NCI-H2196 treated with DMSO at 0.1 percent for 48 hours (cell line): ENCODE measurements around the gene DLAT.
"Not testable (repeated sequence)": the region's sequence is repeated elsewhere in the genome, so short reads cannot be mapped to it uniquely, and the experiment has no call there.

Experiments used
- DNase-seq: peaks from one replicate; lab custom pipeline; 2025; ENCODE audit not compliant: unreplicated experiment; lab: John Stamatoyannopoulos, UW

The DLAT gene

GRCh38 chr11:112048256-112048655, 23.0 kb downstream of the DLAT start:
- DNase-seq, result not testable (repeated sequence)

- DNase-seq, result no peak
Observed at GRCh38 chr11:112049777-112050176, 24.6 kb downstream of the DLAT start.

- no peak for DNase-seq
Observed at GRCh38 chr11:112050721-112051120, 25.5 kb downstream of the DLAT start.

DNA sequence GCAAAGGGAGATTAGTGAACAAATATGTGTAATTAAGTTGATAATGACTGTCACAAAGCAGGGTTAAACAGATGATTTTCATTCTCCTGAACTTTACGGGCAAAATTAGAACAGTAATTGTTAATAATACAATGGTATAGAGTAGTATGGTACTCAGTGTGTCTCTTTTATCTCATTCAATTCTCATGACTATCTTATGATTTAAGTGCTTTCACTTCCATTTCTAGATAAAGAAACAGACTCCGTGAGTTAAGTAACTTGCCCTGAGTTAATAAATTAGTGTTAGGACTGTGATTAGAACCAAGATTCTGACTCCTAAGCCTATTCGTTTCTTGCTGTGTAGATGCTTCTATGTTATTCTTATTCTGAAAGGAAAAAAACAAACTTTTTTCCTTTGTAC, 26.6 kb downstream of the DLAT start:
- DNase-seq, result no peak

DNA sequence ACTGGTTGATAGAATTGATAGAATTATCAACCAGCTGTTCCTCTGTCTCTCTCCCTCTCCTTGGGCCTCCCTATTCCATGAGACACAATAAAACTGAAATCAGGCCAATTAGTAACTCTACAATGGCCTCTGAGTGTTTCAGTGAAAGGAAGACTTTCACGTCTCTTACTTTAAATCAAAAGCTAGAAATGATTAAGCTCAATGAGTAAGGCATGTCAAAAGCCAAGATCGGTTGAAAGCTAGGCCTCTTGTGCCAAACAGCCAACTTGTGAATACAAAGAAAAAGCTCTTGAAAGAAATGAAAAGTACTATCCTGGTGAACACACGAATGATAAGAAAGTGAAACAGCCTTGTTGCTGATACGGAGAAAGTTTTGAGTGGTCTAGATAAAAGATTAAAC, 32.0 kb downstream of the DLAT start:
- no peak for DNase-seq

GRCh38 chr11:112058103-112058502, 32.9 kb downstream of the DLAT start:
- no peak for DNase-seq

DNA sequence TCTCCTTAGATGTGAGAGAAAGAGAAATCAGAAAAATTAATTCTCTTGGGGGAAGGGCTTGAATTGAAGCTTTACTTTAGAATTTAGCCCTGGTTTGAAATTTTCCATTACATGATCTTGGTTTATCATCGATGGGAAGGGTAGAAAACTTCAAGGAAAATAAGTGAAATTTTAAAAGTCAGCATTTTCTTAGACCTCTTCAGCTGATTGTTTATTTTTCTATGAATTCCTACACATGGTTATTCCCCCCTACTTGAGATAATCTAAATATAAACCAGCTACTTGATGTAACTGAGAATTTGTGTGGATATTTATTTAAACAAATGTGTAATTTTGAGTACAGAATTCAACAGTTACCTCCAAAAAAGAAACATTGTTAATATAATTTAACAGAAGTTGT, 37.7 kb downstream of the DLAT start:
- DNase-seq, result no peak

- peak; percentile 93 for DNase-seq
Observed at GRCh38 chr11:112073941-112074811, 49.0 kb downstream of the DLAT start, which contains the start of the genes NKAPD1 and PIH1D2. TSS of gene NKAPD1 (plus strand) at chr11:112074299. CDS start at chr11:112075575, 1,276 bp downstream. TSS of gene PIH1D2 (minus strand) at chr11:112074017. CDS start at chr11:112073174, 843 bp downstream.

DNA sequence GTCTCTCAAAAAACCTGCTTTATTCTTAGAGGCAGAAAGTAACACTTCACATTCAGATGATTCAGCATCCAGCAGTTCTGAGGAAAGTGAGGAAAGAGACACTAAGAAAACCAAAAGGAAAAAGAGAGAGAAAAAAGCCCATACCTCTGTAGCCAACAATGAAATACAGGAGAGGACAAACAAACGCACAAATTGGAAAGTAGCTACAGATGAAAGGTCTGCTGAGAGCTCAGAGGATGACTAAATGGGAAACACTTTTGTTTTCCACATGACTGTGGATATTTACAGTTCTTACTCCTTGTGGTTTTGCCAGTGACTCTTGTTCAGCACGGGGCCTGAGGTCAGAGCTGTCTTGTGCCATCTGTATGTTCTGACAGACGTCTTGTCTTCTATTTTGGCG, 57.5 kb downstream of the DLAT start:
- DNase-seq, result no peak

DNA sequence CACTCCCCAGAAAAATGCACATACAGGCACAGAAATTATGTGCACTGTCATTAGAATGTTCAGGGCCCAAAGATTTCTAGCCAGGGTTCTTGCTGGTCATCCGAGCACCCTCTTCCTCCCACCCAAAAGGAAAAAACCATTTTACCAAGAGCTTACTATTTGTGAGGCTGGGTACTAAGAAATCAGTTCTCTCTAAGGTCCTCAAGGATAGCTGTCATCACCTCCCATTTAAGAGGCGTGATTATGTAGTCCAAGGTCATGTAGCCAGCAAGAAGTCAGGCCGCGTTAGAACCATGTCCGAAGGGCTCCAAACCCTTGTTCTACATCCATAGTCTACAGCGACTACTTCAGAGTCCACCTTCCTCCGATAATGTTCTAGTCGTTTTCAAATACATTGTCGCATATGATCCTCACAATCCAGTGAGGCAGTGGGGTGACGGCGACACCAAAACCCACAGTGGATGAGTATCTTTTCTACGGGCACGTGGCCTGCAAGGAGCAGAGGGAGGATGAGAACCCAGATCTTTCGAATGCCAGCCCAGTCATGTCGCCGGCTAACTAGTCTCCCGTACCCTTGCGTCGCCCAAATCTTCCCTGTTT, 60.7 kb downstream of the DLAT start:
- DNase-seq, result no peak

GRCh38 chr11:112086422-112087191, 61.4 kb downstream of the DLAT start, which contains the start of the genes SDHD and TIMM8B:
TSS of gene SDHD (plus strand) at chr11:112086873. CDS start at chr11:112086908, 35 bp downstream.
TSS of gene TIMM8B (minus strand) at chr11:112086756. CDS start at chr11:112086723, 33 bp downstream.
- peak; percentile 95 for DNase-seq

- DNase-seq, result no peak
Observed at GRCh38 chr11:112087212-112087611, 62.0 kb downstream of the DLAT start.

DNA sequence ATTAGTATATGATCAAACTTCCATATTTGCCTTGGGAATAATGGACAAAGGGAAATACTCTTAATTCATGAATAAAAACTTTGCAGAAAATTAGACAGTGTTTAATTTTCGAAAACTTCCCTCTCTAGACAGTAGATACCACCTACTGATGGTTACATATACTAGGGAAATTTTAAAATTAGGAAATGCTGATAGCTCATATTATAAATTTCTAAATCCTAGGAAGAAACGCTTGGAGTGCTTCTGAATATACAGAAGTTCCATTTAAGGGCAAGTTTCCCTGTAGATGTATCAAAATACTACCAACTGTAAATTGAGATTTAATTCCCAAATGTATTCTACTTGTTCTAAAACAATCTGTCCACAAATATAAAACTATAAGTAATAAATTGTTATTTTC, 70.1 kb downstream of the DLAT start:
- DNase-seq, result not testable (repeated sequence)

GRCh38 chr11:112096194-112096593, 71.0 kb downstream of the DLAT start:
- DNase-seq, result no peak

- DNase-seq, result no peak
Observed at GRCh38 chr11:112097734-112098528, 72.7 kb downstream of the DLAT start.

DNA sequence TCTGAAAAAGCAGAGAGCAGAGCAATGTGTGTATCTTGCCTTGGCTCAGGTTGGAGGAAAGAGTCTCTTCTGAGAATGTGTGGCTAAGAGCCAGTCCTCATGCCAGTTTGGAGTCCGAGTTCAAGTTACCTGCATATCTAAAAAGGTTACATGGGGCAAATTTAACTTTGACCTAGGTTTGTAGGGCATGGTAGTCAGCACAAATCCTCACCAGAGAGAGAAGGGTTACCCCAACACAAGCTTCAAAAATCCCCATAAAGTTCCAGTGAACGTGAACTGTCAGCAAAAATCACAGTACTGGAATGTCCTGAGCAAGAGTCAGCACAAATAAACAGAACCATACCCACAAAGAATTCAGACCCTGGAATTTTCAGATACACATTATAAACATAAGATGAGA, 75.3 kb downstream of the DLAT start:
- no peak for DNase-seq

- DNase-seq, result no peak
Observed at GRCh38 chr11:112103446-112103845, 78.2 kb downstream of the DLAT start.

GRCh38 chr11:112106070-112106469, 80.9 kb downstream of the DLAT start:
- no peak for DNase-seq
